GM18870 (cell line): ENCODE results near the gene C2orf68.
"Not testable (repeated sequence)": the region's sequence is repeated elsewhere in the genome, so short reads cannot be mapped to it uniquely, and the experiment has no call there.

ENCODE experiments used
- ATAC-seq: cut with Tn5 transposase; IDR thresholded peaks from one replicate; pipeline ENCODE4 v1.9.1; 2021; ENCODE audit warnings: moderate library complexity; ENCODE audit not compliant: unreplicated experiment

C2orf68 gene, protein sequence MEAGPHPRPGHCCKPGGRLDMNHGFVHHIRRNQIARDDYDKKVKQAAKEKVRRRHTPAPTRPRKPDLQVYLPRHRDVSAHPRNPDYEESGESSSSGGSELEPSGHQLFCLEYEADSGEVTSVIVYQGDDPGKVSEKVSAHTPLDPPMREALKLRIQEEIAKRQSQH

DNA sequence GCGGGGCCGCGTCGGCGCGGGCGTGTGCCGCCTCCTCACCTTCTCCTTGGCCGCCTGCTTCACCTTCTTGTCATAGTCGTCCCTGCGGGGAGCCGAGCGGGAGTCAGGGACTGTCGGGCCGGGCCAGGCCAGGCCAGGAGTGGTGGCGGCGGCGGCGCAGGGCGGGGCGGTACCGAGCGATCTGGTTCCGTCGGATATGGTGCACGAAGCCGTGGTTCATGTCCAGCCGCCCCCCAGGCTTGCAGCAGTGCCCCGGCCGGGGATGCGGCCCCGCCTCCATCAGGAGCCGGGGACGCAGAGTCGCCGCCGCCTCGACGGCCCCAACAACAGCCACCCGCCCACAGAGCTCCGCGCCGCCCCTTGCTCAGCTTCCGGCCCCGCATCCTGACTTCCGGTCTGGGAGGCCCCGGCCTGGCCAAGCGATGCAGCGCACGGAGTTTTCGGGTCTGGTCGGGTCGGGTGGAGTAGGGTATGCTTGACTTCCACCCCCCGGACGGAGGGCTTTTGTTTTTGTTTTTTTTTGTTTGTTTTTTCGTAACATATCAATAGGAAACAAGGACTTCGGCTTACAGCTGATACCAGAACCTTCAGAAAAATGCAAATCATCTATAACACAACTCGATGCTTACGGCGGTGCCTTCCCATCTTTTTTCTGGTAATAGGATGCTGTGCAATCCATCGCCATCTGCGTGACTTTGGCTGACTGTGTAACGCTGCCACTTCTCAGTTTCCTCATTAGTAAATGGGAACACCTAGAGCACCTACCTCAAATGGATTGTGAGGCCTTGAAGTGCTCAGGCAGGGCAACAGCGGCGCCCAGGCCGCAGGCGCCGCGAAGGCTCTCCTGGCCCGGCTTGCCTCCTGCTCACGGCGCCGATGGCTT lies at the start of gene C2orf68:
Gene C2orf68, minus strand, starts transcription at position 362 of the 883 bp plus-strand sequence. Its CDS starts 82 bp downstream, at position 280.
- ATAC-seq: peak; percentile 59

GRCh38 chr2:85661139-85661858 lies 49.4 kb upstream of the C2orf68 start:
- ATAC-seq: no peak

- no peak for ATAC-seq
Observed at GRCh38 chr2:85660725-85661124, 48.9 kb upstream of the C2orf68 start.

DNA sequence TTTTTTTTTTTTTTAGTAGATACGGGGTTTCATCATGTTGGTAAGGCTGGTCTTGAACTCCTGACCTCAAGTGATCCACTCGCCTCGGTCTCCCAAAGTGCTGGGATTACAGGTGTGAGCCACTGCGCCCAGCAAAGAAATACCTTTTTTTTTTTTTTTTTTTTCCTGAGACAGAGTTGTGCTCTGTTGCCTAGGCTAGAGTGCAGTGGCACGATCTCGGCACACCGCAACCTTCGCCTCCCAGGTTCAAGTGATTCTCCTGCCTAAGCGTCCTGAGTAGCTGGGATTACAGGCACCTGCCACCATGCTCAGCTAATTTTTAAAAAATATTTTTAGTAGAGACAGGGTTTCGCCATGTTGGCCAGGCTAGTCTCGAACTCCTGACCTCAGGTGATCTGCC lies 48.4 kb upstream of the C2orf68 start:
- not testable (repeated sequence) for ATAC-seq

DNA sequence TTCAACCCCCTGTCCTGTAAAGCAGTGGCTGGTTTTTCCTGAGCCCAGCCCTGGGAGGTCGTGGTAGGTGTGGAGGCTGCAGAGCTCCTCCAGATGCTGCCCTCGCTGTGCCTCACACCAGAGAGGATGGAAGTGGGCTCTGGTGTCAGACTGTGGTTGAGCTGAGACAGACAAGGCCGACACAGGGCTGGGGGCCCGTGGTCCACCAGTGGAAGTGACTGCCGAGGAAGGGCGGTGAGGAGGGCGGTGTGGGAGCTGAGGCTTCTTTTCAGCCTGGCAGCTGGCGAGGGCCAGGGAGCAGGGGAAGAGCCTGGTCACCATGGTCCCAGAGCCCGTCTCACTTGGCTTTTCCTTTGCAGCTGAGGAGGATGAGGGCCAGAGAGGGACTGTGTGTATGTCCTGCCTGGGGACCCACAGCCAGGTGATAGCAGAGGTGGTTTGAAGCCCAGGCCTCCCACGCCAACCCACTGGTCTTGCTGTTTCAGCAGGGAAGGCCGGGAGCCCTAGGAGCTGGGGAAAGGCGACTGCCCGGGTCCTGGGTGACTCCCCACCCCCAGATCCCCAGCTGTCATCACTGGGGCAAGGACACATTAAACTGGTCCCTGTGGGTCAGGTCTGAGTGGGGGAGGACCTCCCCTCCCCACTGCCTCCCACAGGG lies 47.6 kb upstream of the C2orf68 start:
- no peak for ATAC-seq

DNA sequence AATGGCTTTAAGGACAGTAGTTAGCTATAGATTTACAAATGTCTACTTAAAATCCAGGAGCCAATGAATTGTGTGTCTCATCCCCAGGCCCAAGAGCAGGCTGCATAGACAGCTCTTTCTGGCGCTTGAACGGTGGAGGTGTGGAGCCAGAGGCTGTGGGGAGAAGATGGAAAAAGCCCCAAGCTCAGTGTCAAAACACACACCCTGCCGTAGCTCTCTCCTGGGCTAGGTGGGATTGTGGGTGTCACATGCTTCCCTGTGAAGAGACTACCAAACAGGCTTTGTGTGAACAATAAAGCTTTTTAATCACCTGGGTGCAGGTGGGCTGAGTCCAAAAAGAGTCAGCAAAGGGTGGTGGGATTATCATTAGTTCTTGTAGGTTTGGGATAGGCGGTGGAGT lies 45.5 kb upstream of the C2orf68 start:
- ATAC-seq: not testable (repeated sequence)

GRCh38 chr2:85656468-85656867 lies 44.6 kb upstream of the C2orf68 start:
- no peak for ATAC-seq

- ATAC-seq: no peak
Observed at GRCh38 chr2:85655961-85656417, 44.1 kb upstream of the C2orf68 start.

DNA sequence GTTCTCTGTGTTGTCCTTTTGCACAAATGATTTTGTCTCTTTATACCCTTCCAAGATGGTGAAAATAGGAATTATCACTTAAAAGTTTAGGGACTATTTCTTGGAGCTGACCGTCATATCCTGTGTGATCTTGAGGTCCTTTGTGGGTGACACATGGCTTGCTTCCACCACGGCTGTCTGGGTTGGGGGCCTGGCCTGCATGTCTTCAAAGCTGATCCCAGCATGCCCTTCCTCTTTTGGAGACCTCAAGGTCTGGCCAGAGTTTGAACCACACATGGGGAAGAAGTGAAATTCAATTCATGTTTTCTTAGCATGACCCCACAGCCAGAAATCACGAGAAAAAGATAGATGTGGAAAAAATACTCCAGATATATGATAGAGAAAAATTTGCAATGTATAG lies 42.1 kb upstream of the C2orf68 start:
- ATAC-seq: no peak

- no peak for ATAC-seq
Observed at GRCh38 chr2:85652056-85652455, 40.2 kb upstream of the C2orf68 start.

DNA sequence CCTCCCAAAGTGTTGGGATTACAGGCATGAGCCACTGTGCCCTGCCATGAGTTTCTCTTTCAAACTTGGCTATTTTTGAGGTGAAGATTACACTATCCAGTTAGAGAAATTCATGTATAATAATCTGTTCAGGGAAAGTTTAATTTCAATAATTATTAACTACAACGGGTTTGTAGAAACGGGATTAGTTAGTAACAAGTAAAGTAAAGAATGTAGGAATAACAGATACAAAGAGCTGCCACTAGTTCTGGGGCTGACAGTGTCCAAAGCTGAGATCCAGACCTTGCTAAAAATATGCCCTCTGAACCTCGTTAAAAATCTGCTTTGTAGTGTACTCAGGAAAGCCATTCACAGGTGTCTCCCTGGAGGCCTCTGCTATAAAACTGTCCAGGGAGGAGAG lies 39.2 kb upstream of the C2orf68 start:
- ATAC-seq: no peak

GRCh38 chr2:85650456-85650855 lies 38.6 kb upstream of the C2orf68 start:
- no peak for ATAC-seq

GRCh38 chr2:85649201-85650190 lies 37.6 kb upstream of the C2orf68 start:
- ATAC-seq: no peak

GRCh38 chr2:85648619-85649018 lies 36.8 kb upstream of the C2orf68 start:
- no peak for ATAC-seq

- ATAC-seq: no peak
Observed at GRCh38 chr2:85647823-85648526, 36.1 kb upstream of the C2orf68 start.

- no peak for ATAC-seq
Observed at GRCh38 chr2:85646166-85646565, 34.3 kb upstream of the C2orf68 start.

GRCh38 chr2:85644909-85645308 lies 33.0 kb upstream of the C2orf68 start:
- ATAC-seq: no peak

DNA sequence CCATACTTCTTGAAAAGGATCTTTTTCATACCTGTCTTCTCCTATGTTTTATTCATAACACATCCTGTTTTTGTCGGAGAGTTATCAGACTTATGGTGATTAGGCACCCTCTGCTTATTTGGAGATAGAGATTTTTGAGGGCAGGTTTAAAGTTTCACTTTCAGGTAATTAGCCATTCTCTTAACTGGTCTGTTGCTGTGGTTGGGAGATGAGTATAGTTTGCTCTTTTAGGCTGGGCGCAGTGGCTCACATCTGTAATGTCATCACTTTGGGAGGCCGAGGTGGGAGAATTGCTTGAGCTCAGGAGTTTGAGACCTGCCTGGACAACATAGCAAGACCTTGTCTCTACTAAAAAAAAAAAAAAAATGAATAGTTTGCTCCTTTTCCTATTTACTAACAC lies 30.9 kb upstream of the C2orf68 start:
- no peak for ATAC-seq

DNA sequence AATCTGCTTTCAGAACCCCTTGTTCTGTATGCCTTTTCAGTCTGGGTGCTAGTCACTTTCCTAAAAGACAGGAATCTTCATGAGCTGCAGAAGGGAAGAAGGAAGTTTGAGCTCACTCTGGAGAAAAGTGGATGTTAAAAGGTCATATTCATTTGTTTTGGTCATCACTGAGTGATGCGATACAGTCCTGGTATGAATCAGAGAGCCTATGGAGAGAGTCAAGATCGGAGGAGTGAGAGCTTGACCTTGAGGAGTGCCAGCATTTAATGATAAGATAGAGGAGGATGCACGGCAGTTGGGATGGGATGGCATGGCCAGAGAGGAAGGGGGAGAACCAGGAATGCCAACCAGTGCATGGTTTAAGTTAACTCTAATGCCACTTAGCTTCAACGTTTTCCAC lies 23.8 kb upstream of the C2orf68 start:
- no peak for ATAC-seq
